Testis (tissue), 2 donors: ENCODE data around the gene NAP1L4.

ENCODE experiments used
- CTCF ChIP-seq, 3 experiments: fragments of 450-650 bp in 2 of 3; fragments of 200-600 bp in 1 of 3; sonication (generic) in 1 of 3; IDR thresholded peaks; one replicate each; pipeline ENCODE4 v1.5.1; 2016 to 2019; ENCODE audit warnings: antibody characterized with exemption in 3 of 3, mild to moderate bottlenecking in 2 of 3, moderate library complexity in 1 of 3
- POLR2A ChIP-seq: fragments of 450-650 bp; IDR thresholded peaks from one replicate; pipeline ENCODE4 v1.6.1; 2017; ENCODE audit warnings: antibody characterized with exemption, mild to moderate bottlenecking, moderate library complexity

GRCh38 chr11:2924381-2924780, 67.7 kb downstream of the NAP1L4 start:
- TF ChIP-seq CTCF (IDR thresholded peaks at IDR 0.05), result no peak
- TF ChIP-seq POLR2A, result no peak
